ENCODE data around the gene AIG1. TPM values are rescaled to one million over a fixed set of nuclear protein-coding genes. Genes with fewer than 3 reads are reported as not detected.

Gene AIG1
- total RNA-seq, 2 donors from 2014 or later, result 11.9 to 13.5 TPM

GRCh38 chr6:143021543-143021942 lies 39.1 kb upstream of the AIG1 start:
- H3K27ac ChIP-seq, result no peak overlapping the region
- no peaks in the 10 kb centered on the region for H3K36me3 ChIP-seq (replicated peaks in 1 of 2; ENCODE audit: insufficient read depth in 1 of 2, low read depth in 2 of 2)
- 86 to 87% methylated on average over 6 of the region's 6 CpGs for WGBS, 2 donors
- H3K4me1 ChIP-seq, result no peaks in the 10 kb centered on the region
- no peaks in the 10 kb centered on the region for H3K27me3 ChIP-seq
- H3K9me3 ChIP-seq, result no peaks in the 10 kb centered on the region
- H3K4me3 ChIP-seq, result no peak overlapping the region
- TF ChIP-seq POLR2A (IDR thresholded peaks at IDR 0.05), result no peak
- TF ChIP-seq, protein P1, sequence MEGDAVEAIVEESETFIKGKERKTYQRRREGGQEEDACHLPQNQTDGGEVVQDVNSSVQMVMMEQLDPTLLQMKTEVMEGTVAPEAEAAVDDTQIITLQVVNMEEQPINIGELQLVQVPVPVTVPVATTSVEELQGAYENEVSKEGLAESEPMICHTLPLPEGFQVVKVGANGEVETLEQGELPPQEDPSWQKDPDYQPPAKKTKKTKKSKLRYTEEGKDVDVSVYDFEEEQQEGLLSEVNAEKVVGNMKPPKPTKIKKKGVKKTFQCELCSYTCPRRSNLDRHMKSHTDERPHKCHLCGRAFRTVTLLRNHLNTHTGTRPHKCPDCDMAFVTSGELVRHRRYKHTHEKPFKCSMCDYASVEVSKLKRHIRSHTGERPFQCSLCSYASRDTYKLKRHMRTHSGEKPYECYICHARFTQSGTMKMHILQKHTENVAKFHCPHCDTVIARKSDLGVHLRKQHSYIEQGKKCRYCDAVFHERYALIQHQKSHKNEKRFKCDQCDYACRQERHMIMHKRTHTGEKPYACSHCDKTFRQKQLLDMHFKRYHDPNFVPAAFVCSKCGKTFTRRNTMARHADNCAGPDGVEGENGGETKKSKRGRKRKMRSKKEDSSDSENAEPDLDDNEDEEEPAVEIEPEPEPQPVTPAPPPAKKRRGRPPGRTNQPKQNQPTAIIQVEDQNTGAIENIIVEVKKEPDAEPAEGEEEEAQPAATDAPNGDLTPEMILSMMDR (IDR thresholded peaks at IDR 0.05), result no peak
- no peak for ATAC-seq
- no peak for DNase-seq
- intact Hi-C loops (cut with DNase I), result no loop called here

GRCh38 chr6:143022587-143022986 lies 38.1 kb upstream of the AIG1 start:
- Histone ChIP-seq H3K4me3 (no peak overlapping the region), H3K9me3 (no peaks in the 10 kb centered on the region), H3K4me1 (no peaks in the 10 kb centered on the region), H3K36me3 (replicated peaks in 1 of 2; ENCODE audit: insufficient read depth in 1 of 2, low read depth in 2 of 2) (no peaks in the 10 kb centered on the region), H3K27ac (no peak overlapping the region), H3K27me3 (no peaks in the 10 kb centered on the region)
- DNase-seq (no peak), ATAC-seq (no peak)
- intact Hi-C loops (cut with DNase I), result no loop called here
- no peak for TF ChIP-seq POLR2A (IDR thresholded peaks at IDR 0.05)
- TF ChIP-seq, protein P1 (IDR thresholded peaks at IDR 0.05), result no peak
- 71 to 74% methylated on average over 2 of the region's 2 CpGs for WGBS, 2 donors

DNA sequence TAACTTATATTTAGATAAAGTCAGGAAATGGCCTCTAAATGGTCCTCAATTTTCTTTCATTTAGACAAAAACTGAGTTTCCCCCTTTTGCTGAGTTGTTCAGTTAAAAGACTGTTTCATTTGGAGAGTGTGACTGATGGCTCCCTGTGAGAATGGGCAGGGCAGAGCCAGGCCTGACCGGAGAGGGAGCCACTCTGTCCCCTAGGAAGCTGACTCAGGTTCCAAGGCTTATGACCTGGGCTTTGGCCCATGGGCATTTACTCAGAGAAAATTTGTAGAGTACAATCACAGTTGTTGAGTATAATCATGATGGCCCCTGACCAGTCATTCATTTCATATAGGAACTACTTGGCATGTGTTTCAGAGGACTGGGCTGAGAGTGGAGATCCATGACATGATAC lies 37.0 kb upstream of the AIG1 start:
- no peak for ATAC-seq
- no peak overlapping the region for H3K4me3 ChIP-seq
- no peaks in the 10 kb centered on the region for H3K4me1 ChIP-seq
- no peaks in the 10 kb centered on the region for H3K36me3 ChIP-seq (replicated peaks in 1 of 2; ENCODE audit: insufficient read depth in 1 of 2, low read depth in 2 of 2)
- intact Hi-C loops (cut with DNase I), result no loop called here
- DNase-seq, result no peak
- H3K27ac ChIP-seq, result no peak overlapping the region
- no peak for TF ChIP-seq POLR2A (IDR thresholded peaks at IDR 0.05)
- TF ChIP-seq, protein P1 (IDR thresholded peaks at IDR 0.05), result no peak
- no peaks in the 10 kb centered on the region for H3K9me3 ChIP-seq
- H3K27me3 ChIP-seq, result no peaks in the 10 kb centered on the region
- 78 to 93% methylated on average over 1 of the region's 1 CpG for WGBS, 2 donors

DNA sequence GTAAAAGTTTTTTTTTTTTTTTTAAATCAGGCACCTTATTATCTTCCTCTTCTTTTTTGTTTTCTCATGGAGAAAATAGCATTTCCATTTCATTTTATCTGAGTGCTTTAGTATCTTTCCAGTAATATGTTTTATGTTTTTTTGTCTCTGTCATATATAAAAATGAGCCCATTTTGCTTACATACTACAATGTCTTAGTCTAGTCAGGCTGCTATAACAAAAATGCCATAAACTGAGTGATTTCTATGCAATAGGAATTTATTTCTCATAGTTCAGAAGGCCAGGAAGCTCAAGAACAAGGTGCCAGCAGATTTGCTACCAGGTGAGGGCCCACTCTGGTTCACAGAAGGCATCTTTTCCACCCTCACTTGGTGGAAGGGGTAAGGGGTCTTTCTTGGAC lies 35.7 kb upstream of the AIG1 start:
- intact Hi-C loops (cut with DNase I), result loop anchor here (5.0 kb wide), 1 partner anchor 333 kb away; no protein-coding TSS in a partner anchor
- Histone ChIP-seq H3K27ac (no peak overlapping the region), H3K4me3 (no peak overlapping the region), H3K36me3 (replicated peaks in 1 of 2; ENCODE audit: insufficient read depth in 1 of 2, low read depth in 2 of 2) (no peaks in the 10 kb centered on the region), H3K27me3 (no peaks in the 10 kb centered on the region), H3K9me3 (no peaks in the 10 kb centered on the region), H3K4me1 (no peaks in the 10 kb centered on the region)
- no peak for TF ChIP-seq POLR2A (IDR thresholded peaks at IDR 0.05)
- TF ChIP-seq, protein P1 (IDR thresholded peaks at IDR 0.05), result no peak
- ATAC-seq (no peak), DNase-seq (no peak)

DNA sequence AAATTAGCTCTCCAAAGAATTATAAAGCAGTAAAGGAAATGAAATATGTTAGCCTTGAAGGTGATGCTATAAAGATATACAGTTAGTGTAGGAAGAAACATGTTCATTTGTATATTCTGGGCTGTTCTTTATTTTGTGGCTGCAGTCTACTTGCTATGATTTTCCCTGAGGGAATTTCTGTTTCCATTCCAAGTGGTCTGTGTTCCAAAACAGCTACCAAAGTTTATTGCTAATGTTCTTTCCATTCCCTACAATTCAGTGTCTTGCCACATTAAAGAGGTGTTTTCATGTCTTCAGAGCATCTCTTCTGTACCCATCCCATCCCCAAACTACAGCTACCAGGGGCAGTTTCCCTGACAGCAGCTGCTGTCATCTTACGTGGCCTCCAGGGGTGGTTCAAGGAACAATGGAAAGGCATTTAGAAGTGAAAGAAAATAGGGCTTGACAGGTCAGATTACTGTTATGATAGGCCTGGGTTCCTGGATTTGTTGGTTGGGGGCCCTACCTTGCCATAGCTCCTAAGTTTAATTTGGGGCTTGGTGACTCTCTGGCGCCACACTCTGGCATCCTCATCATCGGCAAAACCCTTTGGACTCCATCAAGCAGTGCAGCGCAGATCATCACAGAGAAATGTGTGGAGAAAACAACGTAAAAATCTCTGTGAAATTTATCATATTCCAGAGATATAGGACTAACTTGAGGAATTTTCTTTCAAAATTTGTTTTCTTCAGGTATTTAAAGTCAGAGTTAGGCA lies 33.8 kb upstream of the AIG1 start:
- TF ChIP-seq, protein P1 (IDR thresholded peaks at IDR 0.05), result peak; percentile 50 to 76 (median 67)
- no peak for TF ChIP-seq POLR2A (IDR thresholded peaks at IDR 0.05)
- Histone ChIP-seq H3K36me3 (replicated peaks in 1 of 2; ENCODE audit: insufficient read depth in 1 of 2, low read depth in 2 of 2) (no peaks in the 10 kb centered on the region), H3K4me1 (no peaks in the 10 kb centered on the region), H3K27ac (no peak overlapping the region), H3K27me3 (no peaks in the 10 kb centered on the region), H3K4me3 (no peak overlapping the region), H3K9me3 (no peaks in the 10 kb centered on the region)
- whole genome bisulfite sequencing, 2 donors, result 35 to 50% methylated on average over 5 of the region's 5 CpGs
- intact Hi-C loops (cut with DNase I), result loop anchor here (5.0 kb wide), 1 partner anchor 335 kb away; no protein-coding TSS in a partner anchor
- ATAC-seq (peak; percentile 68), DNase-seq (peak; percentile 47 to 66 (median 60))

Measured in body of pancreas (tissue), 4 donors.